Cardiac muscle cell (in vitro differentiated cells and primary cell): ENCODE measurements around the gene MTREX. TPM values are rescaled to one million over a fixed set of nuclear protein-coding genes. Genes with fewer than 3 reads are reported as not detected.

Experiments
- DNase-seq, 2 donors: peaks; one replicate each; pipeline versions ENCODE4 v3.0.0 to v3.0.0-alpha.2; 2010 to 2017; ENCODE audit warnings: low read depth in 1 of 2, low spot score in 1 of 2
- H3K27ac ChIP-seq: fragments of 200-600 bp; sonication (generic); 2 replicates; pipeline ENCODE4 v1.5.1; 2016
- H3K27me3 ChIP-seq: fragments of 200-600 bp; sonication (generic); 2 replicates; pipeline ENCODE4 v1.6.0; 2016; ENCODE audit warnings: control low read depth
- H3K36me3 ChIP-seq: fragments of 200-600 bp; sonication (generic); 2 replicates; pipeline ENCODE4 v1.5.1; 2016; ENCODE audit warnings: control low read depth
- H3K4me1 ChIP-seq: fragments of 200-600 bp; sonication (generic); 2 replicates; pipeline ENCODE4 v1.8.1; 2017; ENCODE audit warnings: low read depth, mild to moderate bottlenecking, mixed run types
- H3K4me3 ChIP-seq: fragments of 200-600 bp; sonication (generic); 2 replicates; pipeline ENCODE4 v1.5.1; 2016; ENCODE audit warnings: mild to moderate bottlenecking
- H3K9me3 ChIP-seq: fragments of 200-600 bp; sonication (generic); 2 replicates; pipeline ENCODE4 v1.5.1; 2017; ENCODE audit warnings: low read depth, mild to moderate bottlenecking, control low read depth
- polyA plus RNA-seq: library from polyadenylated mRNA; unstranded; fragments of >200 nt; fragmentation: Nextera tagmentation; extraction: Ambion mirVana; gene quantifications from 2 replicates; pipeline ENCODE4 v1.2.1, GENCODE V29; 2016
- total RNA-seq: library from RNA; depleted of rRNA; stranded (reverse); fragments of >200 nt; gene quantifications from 2 replicates; pipeline ENCODE4 v1.2.3, GENCODE V29; 2016
- TF ChIP-seq, protein P1 (sequence below): IDR thresholded peaks from 2 replicates; pipeline ENCODE4 v1.5.1; 2012; ENCODE audit warnings: low read depth, mild to moderate bottlenecking, low read length

The MTREX gene
- total and polyA plus RNA-seq, 2 experiments from 2014 or later, result 32.8 to 65.2 TPM

DNA sequence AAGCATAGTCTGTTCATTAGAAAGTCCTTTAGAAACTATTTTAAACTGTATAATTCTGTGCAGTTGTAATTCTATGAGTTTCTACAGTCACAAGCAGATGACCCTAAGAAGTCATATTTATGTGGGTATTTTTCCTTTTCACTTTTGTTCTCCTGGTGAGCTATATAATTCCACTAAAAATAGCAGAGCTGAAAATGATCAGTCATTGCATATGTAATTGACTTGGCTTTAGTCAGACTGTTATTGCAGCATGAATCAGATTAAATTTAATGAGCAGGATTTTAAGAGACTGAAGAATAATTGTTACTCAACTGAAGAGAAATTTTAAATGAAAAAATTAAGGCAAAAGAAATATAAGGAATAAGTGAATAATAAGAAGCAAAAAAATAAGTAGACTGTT, 108.5 kb downstream of the MTREX start:
- Histone ChIP-seq H3K4me1 (peaks cover 10% of the 10 kb centered on the region), H3K4me3 (no peak overlapping the region), H3K27me3 (no peaks in the 10 kb centered on the region), H3K36me3 (peaks cover 9% of the 10 kb centered on the region), H3K9me3 (no peaks in the 10 kb centered on the region), H3K27ac (no peak overlapping the region)
- DNase-seq, result no peak
- TF ChIP-seq, protein P1, sequence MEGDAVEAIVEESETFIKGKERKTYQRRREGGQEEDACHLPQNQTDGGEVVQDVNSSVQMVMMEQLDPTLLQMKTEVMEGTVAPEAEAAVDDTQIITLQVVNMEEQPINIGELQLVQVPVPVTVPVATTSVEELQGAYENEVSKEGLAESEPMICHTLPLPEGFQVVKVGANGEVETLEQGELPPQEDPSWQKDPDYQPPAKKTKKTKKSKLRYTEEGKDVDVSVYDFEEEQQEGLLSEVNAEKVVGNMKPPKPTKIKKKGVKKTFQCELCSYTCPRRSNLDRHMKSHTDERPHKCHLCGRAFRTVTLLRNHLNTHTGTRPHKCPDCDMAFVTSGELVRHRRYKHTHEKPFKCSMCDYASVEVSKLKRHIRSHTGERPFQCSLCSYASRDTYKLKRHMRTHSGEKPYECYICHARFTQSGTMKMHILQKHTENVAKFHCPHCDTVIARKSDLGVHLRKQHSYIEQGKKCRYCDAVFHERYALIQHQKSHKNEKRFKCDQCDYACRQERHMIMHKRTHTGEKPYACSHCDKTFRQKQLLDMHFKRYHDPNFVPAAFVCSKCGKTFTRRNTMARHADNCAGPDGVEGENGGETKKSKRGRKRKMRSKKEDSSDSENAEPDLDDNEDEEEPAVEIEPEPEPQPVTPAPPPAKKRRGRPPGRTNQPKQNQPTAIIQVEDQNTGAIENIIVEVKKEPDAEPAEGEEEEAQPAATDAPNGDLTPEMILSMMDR, result no peak

DNA sequence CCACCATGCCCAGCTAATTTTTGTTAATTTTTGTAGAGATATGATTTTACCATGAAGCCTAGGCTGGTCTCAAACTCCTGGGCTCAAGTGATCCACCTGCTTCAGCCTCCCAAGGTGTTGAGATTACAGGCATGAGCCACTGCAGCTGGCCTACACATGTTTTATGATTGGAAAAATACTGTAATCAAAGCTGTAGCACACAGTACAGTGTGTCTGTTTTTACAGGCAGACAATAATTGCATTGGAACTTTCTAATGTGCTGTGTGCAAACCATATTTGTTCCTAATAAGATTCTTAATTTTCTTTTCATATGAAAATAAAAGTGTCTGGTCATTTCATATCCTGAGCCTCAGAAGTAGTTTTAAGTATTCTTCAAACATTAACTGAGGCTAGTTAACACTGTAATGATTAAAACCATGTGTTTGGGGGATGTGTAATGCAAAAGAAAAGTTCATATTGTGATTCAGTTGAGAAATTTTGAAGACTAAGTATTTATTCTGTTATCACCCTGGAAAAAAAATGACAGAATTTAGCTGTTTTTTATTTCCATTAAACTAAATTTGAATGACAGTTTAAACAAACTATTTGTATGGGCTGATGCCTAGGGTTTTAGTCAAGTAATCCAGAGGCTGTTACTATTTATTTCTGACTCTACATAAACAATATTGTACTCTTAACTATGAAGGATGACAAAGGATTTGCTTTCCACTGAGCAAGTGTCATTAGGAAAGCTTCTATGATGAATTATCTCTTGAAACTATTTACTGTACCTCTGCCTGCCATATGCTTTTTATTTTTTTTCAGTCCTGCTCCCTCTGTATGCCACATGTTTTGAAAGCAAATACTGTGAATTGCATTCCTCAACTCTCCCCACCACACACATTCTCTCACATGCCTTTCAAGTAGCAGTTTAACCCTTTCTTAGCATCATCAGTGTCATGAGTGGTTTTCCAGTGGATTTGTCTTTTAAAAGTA, 111.5 kb downstream of the MTREX start:
- DNase-seq, result peak; percentile 49 to 59
- Histone ChIP-seq H3K4me1 (peaks cover 10% of the 10 kb centered on the region), H3K27ac (peak overlapping the region; percentile 61), H3K36me3 (peaks cover 9% of the 10 kb centered on the region), H3K4me3 (no peak overlapping the region), H3K27me3 (no peaks in the 10 kb centered on the region), H3K9me3 (no peaks in the 10 kb centered on the region)
- TF ChIP-seq, protein P1, result no peak

DNA sequence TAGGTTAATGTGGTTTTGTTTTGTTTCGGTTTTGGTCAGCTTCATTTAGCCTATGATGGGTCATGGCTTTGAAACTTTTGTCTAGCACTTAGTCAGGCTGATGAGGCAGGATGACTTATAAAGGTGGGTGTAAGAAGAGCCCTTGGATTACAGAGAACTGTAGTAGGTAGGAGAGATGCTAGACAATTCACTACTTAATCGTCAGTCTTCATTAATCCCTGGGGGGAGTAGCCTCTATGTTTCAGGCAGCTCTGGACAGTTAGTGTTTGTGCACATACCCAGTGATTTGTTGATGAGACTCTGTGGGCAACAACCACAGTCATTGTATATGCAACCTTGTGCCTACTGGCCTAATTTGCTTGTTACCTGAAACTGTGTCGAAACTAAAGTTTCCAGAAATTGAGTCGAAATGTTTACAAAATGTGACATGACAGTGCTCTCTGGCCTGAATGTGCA, 113.3 kb downstream of the MTREX start:
- H3K4me3 ChIP-seq, result no peak overlapping the region
- DNase-seq, result no peak
- no peak overlapping the region for H3K27ac ChIP-seq
- no peaks in the 10 kb centered on the region for H3K27me3 ChIP-seq
- TF ChIP-seq, protein P1, result no peak
- peaks cover 10% of the 10 kb centered on the region for H3K4me1 ChIP-seq
- peaks cover 16% of the 10 kb centered on the region for H3K36me3 ChIP-seq
- H3K9me3 ChIP-seq, result no peaks in the 10 kb centered on the region

DNA sequence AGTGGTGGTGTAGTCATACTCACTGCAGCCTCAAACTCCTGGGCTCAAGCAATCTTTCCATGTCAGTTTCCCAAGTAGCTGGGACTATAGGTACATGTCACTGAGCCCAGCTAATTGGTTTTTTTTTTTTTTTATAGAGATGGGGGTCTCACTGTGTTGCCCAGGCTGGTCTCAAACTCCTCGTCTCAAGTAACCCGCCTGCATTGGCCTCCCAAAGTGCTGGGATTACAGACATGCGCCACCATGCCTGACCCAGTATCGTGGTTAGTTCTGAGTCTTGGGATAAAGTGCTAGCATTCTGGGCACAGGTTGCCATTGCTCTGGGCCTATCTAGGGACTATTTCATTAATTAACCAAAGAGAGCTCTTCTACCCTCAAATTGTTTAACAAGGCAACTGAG, 118.7 kb downstream of the MTREX start:
- Histone ChIP-seq H3K4me3 (no peak overlapping the region), H3K9me3 (no peaks in the 10 kb centered on the region), H3K27me3 (no peaks in the 10 kb centered on the region), H3K36me3 (peaks cover 13% of the 10 kb centered on the region), H3K27ac (no peak overlapping the region), H3K4me1 (peaks cover 6% of the 10 kb centered on the region)
- DNase-seq, result no peak
- TF ChIP-seq, protein P1, result no peak

DNA sequence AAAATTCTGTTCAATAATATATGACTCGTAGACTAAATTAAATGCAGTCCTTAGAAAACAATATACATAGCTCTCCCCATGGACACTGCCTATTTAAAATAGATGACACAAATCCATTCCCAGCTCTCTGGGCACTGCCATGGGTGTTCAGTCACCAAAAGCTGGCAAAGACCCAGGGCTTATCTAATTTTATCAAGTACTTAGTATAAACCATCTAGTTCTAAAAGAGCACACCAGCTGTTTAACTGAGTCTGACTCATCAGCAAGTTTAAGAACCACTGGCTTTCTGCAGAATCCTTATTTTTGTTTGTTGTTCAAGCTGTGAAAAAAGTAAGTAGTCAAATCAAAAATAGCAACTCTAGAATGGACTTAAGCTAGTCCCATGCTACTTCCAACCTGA, 119.4 kb downstream of the MTREX start:
- TF ChIP-seq, protein P1, result no peak
- DNase-seq, result peak in 1 of 2 donors; percentile 67
- Histone ChIP-seq H3K27ac (no peak overlapping the region), H3K27me3 (no peaks in the 10 kb centered on the region), H3K36me3 (peaks cover 13% of the 10 kb centered on the region), H3K4me3 (no peak overlapping the region), H3K9me3 (no peaks in the 10 kb centered on the region), H3K4me1 (peaks cover 6% of the 10 kb centered on the region)
